Measurements from ENCODE around the gene DHX36.

DHX36 gene

GRCh38 chr3:154285221-154285620 is 39.1 kb downstream of the DHX36 start:
- DNase-seq: no peak

- no peak for DNase-seq
Observed at GRCh38 chr3:154280161-154280560, 44.1 kb downstream of the DHX36 start.

GRCh38 chr3:154275965-154276364 is 48.3 kb downstream of the DHX36 start:
- peak; percentile 60 for DNase-seq

GRCh38 chr3:154275292-154275691 is 49.0 kb downstream of the DHX36 start:
- no peak for DNase-seq

- DNase-seq: no peak
Observed at GRCh38 chr3:154274348-154274747, 49.9 kb downstream of the DHX36 start.

GRCh38 chr3:154273381-154273780 is 50.9 kb downstream of the DHX36 start:
- no peak for DNase-seq

GRCh38 chr3:154254527-154254926 is 69.8 kb downstream of the DHX36 start:
- no peak for DNase-seq

- peak; percentile 87 for DNase-seq
Observed at GRCh38 chr3:154252759-154253638, 71.3 kb downstream of the DHX36 start.

GRCh38 chr3:154251610-154252009 is 72.7 kb downstream of the DHX36 start:
- no peak for DNase-seq

GRCh38 chr3:154250291-154250690 is 74.0 kb downstream of the DHX36 start:
- no peak for DNase-seq

- DNase-seq: no peak
Observed at GRCh38 chr3:154247806-154248415, 76.4 kb downstream of the DHX36 start.

GRCh38 chr3:154244644-154245043 is 79.6 kb downstream of the DHX36 start:
- no peak for DNase-seq

- DNase-seq: no peak
Observed at GRCh38 chr3:154243353-154243752, 80.9 kb downstream of the DHX36 start.

GRCh38 chr3:154242766-154243165 is 81.5 kb downstream of the DHX36 start:
- no peak for DNase-seq

GRCh38 chr3:154241496-154241895 is 82.8 kb downstream of the DHX36 start:
- no peak for DNase-seq

GRCh38 chr3:154240235-154240634 is 84.1 kb downstream of the DHX36 start:
- no peak for DNase-seq

- DNase-seq: no peak
Observed at GRCh38 chr3:154236331-154236730, 88.0 kb downstream of the DHX36 start.

GRCh38 chr3:154235330-154235729 is 89.0 kb downstream of the DHX36 start:
- no peak for DNase-seq

- DNase-seq: no peak
Observed at GRCh38 chr3:154229217-154229590, 95.1 kb downstream of the DHX36 start.

GRCh38 chr3:154228561-154229216 is 95.6 kb downstream of the DHX36 start:
- DNase-seq: no peak

- no peak for DNase-seq
Observed at GRCh38 chr3:154227531-154227930, 96.8 kb downstream of the DHX36 start.

- DNase-seq: no peak
Observed at GRCh38 chr3:154225536-154225935, 98.8 kb downstream of the DHX36 start.

GRCh38 chr3:154224866-154225265 is 99.4 kb downstream of the DHX36 start:
- DNase-seq: no peak

GRCh38 chr3:154224366-154224765 is 99.9 kb downstream of the DHX36 start:
- no peak for DNase-seq
